WTC11 (cell line): ENCODE data around the gene B2M.

Experiments used
- CREM ChIP-seq: sonication (generic); formaldehyde crosslinking; IDR thresholded peaks from 2 replicates; pipeline ENCODE4 v1.8.1; 2022; ENCODE audit warnings: mild to moderate bottlenecking, missing genetic modification reagents, moderate library complexity
- SMAD3 ChIP-seq: sonication (generic); formaldehyde crosslinking; IDR thresholded peaks from 2 replicates; pipeline ENCODE4 v1.8.0; 2022; ENCODE audit warnings: missing genetic modification reagents, mild to moderate bottlenecking, borderline replicate concordance
- SP1 ChIP-seq: sonication (generic); formaldehyde crosslinking; conservative IDR thresholded peaks from 2 replicates; pipeline ENCODE4 v1.8.1; 2022; ENCODE audit warnings: missing genetic modification reagents
- TCF7 ChIP-seq: sonication (generic); formaldehyde crosslinking; IDR thresholded peaks from 2 replicates; pipeline ENCODE4 v1.8.0; 2022; ENCODE audit warnings: mild to moderate bottlenecking, low read depth, missing genetic modification reagents, moderate library complexity
- ZNF396 ChIP-seq: fragments of 250-450 bp; sonication (Bioruptor Pico); IDR thresholded peaks from 2 replicates; pipeline ENCODE4 v1.8.0; 2021; ENCODE audit warnings: mild to moderate bottlenecking, moderate library complexity, borderline replicate concordance
- TF ChIP-seq, protein P1 (sequence below): sonication (generic); formaldehyde crosslinking; IDR thresholded peaks from 2 replicates; pipeline ENCODE4 v1.8.1; 2023; ENCODE audit warnings: mild to moderate bottlenecking, missing genetic modification reagents, moderate library complexity
- TF ChIP-seq, protein P2 (sequence below): fragments of 200-600 bp; IDR thresholded peaks from 2 replicates; pipeline ENCODE4 v1.8.0; 2022; ENCODE audit warnings: antibody characterized with exemption

DNA sequence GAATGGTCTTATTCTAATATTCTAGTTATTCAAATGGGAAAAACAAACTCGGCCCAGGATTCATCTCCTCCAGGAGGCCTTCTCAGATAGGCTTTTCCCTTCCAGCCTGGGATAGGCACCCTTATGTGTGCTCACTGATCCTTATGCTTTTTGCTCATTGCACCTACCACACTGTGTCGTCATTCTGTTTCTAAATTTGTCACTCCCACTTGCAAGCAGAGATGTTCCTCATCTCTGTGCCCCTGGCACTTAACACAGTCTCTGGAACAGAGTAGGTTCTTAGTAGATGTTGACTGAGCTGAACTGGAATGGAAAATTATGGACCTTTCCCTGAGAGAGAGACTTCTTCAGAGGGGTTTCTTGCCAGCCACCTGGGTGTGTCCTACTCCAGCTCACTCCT is 29.1 kb upstream of the B2M start:
- no peak for TF ChIP-seq CREM
- no peak for TF ChIP-seq ZNF396 (CRISPR knock-in tag)
- TF ChIP-seq TCF7 (CRISPR knock-in tag): no peak
- TF ChIP-seq, protein P1, sequence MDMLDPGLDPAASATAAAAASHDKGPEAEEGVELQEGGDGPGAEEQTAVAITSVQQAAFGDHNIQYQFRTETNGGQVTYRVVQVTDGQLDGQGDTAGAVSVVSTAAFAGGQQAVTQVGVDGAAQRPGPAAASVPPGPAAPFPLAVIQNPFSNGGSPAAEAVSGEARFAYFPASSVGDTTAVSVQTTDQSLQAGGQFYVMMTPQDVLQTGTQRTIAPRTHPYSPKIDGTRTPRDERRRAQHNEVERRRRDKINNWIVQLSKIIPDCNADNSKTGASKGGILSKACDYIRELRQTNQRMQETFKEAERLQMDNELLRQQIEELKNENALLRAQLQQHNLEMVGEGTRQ: no peak
- TF ChIP-seq, protein P2, sequence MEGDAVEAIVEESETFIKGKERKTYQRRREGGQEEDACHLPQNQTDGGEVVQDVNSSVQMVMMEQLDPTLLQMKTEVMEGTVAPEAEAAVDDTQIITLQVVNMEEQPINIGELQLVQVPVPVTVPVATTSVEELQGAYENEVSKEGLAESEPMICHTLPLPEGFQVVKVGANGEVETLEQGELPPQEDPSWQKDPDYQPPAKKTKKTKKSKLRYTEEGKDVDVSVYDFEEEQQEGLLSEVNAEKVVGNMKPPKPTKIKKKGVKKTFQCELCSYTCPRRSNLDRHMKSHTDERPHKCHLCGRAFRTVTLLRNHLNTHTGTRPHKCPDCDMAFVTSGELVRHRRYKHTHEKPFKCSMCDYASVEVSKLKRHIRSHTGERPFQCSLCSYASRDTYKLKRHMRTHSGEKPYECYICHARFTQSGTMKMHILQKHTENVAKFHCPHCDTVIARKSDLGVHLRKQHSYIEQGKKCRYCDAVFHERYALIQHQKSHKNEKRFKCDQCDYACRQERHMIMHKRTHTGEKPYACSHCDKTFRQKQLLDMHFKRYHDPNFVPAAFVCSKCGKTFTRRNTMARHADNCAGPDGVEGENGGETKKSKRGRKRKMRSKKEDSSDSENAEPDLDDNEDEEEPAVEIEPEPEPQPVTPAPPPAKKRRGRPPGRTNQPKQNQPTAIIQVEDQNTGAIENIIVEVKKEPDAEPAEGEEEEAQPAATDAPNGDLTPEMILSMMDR: no peak
- TF ChIP-seq SMAD3 (CRISPR knock-in tag): no peak
- TF ChIP-seq SP1 (CRISPR knock-in tag): no peak
